Hypothalamus (tissue), 51 donors: ENCODE results near the gene NUDT5.

Source experiments
- DNase-seq, 51 donors: peaks; one replicate each; lab custom pipeline; 2025; lab: John Stamatoyannopoulos, UW

Gene NUDT5

DNA sequence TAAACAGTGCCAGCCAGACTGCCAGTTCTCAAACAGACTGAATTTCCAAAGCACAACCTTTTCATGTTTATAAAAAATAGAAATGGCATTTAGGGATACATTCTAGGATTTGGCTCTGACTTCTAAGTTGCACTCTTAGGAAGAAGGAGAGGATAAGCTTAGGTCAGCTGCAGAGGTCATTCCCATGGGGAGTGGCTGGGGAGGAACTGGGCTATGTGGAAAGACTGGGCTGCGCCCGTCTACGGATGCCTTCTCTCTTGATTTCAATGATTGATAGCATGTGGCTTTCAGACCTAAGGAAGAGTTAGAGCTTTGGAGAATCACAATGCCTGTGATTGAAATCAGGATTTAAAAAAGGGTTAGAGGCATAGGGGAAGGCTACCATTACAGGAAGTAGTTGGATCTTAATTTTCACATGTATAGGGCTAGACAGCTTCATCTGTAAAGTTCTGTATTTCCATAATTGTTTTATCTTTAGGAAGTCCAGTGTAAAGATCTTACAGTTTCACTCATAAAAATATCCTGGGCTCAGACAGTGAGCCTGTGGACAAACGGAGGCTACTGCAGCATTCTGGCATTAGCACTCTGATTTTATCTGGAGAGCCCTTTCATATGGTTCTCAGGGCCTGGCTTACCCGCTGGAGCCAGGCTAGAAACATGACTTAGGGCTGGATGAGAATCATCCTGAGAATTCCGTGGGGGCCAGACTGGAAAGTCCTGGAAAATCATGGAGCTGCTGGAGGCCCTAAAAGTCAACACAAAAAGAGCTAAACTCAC is 29.5 kb downstream of the NUDT5 start:
- no peak for DNase-seq

DNA sequence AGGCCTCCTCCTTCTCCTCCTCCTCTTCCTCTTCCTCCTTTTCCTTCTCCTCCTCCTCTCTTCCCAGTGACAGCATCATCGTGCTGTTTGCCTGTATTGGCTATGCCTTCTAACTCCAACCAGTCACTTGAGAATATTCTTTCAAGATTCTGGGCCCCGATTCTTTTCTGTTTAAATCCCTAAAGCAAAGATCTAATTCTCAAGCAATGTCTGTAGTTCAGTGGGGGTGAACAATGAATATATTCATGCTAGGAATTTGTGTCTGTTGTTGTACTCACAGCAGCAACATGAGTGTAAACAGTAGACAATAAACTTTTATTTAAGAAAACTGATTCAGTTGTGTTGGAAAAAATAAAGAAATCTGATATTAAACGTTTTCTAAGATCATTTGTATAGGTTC is 30.7 kb downstream of the NUDT5 start:
- peak in 1 of 51 donors; percentile 9 for DNase-seq

DNA sequence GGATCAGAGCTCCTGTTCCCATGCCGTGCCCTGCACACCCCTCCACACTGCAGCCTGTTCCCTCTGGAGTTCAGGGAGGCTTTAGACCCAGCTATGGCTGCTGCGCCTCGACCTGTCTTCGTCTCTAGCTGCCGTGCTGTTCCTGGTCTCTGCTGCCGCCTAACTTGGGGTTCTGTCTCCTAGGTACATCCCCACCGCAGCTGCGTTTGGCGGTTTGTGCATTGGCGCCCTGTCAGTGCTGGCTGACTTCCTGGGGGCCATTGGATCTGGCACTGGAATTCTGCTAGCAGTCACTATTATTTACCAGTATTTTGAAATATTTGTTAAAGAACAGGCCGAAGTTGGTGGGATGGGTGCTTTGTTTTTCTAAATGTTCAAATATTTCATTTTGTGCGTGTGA is 31.6 kb downstream of the NUDT5 start:
- DNase-seq: no peak

DNA sequence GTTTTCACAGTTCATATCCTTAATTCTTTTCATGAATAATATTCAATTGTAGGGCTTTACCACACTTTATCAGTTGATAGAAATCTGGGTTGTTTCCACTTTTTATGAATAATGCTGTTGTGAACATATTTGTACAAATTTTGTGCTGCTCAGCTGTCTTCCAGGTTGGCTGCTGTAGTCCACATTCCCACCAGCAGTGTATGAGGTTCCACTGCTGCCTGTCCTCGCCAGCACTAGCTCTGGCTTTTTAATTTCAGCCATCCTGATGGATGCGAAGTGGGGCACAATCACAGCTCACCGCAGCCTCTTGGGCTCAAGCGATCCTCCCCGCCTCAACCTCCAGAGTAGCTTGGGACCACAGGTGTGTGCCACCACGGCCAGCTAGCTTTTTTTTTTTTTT is 32.8 kb downstream of the NUDT5 start:
- DNase-seq: no peak

DNA sequence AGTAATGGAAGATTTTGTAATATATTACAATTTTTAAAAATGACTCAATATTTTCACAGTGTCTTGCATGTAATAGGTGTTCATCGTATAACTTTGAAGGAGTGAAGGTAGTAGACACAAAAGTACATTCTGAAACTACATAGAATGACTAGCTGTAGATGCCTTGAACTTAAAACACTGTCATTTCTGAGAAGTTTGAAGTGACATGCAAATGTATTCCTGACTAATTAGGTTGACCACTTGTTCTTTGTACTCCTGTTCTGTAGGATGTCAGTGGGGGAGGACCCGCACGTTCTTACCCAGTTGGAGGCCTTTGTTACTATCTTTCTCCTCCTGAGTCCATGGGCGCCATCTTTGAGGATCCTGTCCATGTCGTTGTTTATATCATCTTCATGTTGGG is 35.0 kb downstream of the NUDT5 start:
- DNase-seq: no peak

DNA sequence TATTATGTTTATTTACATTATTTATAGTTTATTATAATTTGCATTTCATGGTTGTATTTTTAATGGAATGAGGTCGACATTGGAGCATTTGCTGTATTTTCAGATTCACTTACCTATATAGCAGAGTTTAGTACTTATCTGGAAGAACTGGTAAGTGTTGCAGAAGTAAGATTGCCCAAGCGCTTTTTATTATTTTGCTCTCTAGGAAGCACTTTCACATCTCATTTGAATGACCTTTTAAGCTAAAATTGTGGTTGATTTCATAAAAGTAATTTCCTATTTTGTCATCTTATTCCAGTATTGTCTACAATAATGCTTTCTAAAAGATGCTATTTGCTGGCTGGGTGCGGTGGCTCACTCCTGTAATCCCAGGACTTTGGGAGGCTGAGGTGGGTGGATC is 37.6 kb downstream of the NUDT5 start:
- DNase-seq: no peak

DNA sequence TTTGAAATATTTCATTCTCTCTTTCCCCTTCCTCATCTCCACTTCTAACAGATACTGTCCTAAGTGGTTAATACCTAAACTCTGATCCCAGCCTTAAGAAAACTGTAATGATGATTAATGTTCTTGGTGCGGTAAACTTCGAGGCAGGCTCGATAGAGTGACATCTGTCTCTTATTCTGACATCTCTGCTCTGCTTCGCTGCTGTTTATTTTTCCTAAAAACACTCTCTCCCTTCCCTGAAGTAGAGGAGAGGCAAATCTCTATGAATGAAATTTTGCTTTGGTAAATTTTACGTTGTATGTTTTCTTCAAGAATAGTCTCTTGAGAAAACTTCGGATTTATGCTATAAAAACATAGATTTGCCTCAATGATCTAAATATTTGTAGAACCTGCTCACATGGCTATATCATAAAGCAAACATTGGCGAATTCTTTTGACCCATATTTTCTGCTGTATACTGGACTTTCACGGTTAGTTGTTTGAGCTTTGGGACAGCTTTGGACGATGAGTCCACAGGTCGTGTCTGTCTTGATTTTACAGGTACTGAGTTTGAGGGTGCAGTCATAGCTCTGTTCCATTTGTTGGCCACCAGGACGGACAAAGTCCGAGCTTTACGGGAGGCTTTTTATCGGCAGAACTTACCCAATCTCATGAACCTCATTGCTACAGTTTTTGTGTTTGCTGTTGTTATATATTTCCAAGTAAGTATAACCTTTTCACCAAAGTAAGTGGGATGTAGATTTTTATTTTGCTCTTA is 39.1 kb downstream of the NUDT5 start:
- no peak for DNase-seq

DNA sequence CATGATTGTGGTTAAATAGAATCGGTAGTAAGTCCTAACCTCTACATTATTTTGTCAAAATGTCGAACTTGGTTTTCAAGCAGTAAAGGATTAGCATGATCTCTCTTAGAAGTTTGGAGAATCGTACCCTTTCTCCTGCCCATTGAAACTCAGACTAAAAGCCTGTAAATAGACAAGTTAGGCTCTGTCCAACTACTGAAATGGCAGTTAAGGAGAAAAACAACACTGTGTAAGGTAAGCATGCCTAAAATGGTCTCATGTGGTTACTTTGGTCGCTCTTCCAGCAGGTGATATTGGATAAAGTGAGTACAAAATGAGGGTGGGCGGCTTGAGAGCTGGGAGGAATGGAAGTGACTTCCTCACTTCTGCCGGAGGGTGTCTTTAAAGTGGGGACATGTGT is 41.2 kb downstream of the NUDT5 start:
- no peak for DNase-seq

DNA sequence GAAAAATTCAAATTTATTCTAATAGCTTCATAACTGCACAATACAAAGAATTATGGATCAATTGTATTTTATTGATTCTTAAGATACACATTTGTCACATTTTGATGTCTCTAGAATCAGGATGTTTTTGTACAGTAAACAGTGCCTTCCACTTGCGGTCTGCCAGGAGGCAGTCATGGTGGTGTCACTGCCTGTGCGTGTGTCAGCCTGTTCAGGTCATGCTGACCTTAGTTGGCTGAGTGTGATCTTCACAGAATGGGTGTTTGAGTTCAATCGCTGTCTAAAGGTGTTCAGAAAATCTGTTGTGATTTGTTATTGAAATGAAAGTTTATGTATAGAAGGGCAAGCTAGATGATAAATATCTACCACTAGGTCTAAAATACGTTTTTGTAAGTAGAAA is 45.5 kb downstream of the NUDT5 start:
- DNase-seq: no peak

DNA sequence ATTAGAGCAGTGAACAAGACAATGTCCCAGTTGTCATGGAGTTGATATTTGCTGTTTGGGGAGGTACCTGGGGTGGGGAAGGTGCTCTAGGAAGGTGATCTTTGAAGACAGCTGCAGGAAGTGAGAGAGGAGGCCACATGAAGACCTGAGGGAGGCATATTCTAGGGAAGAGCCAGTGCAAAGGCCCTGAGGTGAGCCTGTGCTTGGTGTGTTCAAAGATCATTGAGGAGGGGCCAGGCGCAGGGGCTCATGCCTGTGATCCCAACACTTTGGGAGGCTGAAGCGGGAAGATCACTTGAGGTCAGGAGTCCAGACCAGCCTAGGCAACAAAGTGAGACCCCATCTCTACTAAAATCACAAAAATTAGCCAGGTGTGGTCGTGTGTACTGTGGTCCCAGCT is 51.2 kb downstream of the NUDT5 start:
- no peak for DNase-seq

DNA sequence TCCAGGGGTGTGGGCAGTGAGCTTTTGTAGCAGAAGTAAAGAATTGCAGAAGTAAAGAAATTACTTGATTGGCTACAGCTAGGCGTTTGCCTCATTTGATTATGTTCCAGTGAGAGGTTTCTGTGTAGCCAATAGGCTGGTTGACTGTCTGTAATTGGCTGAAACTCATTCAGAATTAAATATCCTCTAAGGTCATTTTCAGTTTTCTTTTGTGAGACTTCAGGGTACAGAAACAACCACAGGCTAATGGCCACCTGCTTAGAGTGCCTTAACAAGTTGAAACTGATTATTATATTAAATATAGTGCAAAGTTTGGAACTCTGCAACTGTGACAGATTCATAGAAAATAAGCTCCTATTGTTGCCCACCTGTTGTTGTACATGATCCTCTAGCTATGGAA is 55.7 kb downstream of the NUDT5 start:
- no peak for DNase-seq

DNA sequence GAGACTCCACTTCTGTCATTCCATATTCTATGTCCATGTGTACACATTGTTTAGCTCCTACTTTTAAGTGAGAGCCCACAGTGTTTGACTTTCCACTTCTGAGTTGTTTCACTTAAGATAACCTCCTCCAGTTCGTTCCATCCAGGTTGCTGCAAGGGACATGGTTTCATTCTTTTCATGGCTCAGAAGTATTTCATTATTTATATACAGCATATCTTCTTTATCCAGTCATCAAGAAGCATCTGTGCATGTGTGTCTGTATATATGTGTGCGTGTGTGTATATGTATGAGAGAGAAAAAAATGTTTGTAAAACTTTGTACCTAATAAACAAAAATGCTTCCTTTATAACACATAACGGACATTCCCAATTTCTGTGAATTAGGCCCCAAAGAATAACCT is 60.1 kb downstream of the NUDT5 start:
- no peak for DNase-seq

DNA sequence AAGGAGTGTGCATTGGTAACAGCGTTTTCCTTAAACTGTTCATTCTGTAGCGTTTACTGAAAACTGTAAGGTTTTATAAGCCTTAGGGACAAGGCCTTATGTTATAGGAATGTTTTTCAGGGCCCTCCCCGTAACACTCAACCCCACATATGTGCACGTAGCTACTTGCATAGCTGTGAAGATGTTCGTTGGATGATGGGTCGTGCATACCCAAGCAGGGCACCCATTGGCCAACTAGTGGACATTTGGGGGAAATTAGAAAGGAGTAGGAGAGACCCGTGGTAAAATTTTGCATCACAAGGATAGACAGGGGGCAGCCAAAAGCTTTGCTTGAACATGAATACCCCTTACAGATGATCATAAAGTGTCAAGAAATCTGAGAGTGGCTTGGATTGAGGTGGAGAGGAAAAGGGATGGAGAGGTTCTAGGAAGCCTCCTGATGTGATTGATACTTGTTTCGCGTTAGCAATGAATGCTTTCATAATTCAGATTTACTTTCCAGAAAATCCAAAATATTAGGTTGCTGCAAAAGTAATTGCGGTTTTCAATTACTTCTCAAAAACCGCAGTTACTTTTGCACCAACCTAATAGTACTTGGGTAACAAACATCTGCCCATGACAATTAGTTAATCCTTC is 65.3 kb downstream of the NUDT5 start:
- DNase-seq: peak in 28 of 51 donors; percentile 2 to 74 (median 15)

DNA sequence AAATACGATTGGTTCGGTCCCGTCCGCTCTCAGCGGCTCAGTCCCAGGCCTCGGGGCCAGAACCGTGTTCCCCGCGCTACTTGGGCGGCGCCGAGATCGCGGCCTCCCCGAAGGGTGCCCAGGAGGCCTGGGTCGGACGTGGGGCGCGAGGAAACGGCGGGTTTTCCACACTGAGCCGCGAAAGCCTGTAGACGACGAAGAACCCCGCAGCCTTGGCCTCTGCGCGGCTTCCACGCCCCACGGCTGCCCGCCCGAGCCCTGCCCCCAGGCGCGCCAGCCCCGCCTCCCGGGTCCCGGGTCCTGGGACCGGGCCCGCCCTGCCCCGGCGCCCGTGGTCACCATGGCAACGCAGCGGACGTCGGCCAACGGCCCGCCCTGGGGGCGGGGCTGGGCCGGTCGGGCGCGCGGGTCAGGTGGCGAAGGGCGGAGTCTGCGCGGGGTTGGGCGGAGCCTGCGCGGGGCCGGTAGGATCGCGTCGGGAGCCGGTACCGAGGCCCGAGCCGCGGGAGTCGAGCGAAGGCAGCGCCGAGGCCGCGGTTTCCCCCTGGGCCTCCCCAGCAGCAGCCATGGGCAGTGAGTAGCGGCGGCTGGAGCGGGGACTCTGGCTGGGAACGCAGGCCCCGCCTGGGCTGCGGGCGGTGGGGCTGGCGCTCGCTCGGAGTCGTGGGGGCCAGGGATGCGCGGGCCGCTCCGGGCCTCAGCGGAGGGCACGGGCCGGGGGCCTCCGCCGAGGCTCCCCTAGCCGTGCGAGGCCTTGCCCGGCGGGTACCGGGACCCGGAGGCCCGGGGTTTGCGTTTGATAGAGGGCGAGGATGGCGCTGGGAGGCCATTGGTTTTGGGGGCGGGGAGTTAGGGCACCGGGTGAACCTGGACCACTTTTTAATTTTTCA is 66.2 kb downstream of the NUDT5 start, which contains the start of gene SEC61A2:
TSS of gene SEC61A2 (plus strand) at position 456 of the 890 bp plus-strand sequence. CDS start at position 567, 111 bp downstream.
- DNase-seq: peak; percentile 19 to 99 (median 91)

DNA sequence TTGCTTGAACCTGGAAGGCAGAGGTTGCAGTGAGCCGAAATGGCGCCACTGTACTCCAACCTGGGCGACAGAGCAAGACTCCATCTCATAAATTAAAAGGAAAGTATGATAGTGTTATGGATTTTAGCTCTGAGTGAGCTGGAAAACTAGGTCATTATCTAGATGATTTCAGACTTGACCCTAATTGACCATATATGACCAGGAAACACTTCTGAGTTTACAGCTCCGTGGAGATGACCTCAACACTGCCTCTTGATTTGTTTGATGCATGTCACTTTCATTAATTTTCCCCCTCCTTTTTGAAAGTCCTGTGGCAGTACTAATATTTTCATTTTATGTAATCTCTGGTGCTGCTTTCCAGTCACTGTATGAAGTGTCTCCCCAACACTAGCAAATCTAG is 74.0 kb downstream of the NUDT5 start:
- DNase-seq: no peak
